Measurements from ENCODE around the gene ERRFI1. TPM values are rescaled to one million over a fixed set of nuclear protein-coding genes. Genes with fewer than 3 reads are reported as not detected.

ERRFI1 gene
- total RNA-seq, 2 donors from 2014 or later, result 101 to 158 TPM

GRCh38 chr1:7962636-7963377 is 63.3 kb downstream of the ERRFI1 start:
- H3K9me3 ChIP-seq, result no peaks in the 10 kb centered on the region
- peaks cover 11% of the 10 kb centered on the region for H3K36me3 ChIP-seq
- H3K27me3 ChIP-seq (replicated peaks; ENCODE audit: insufficient read depth), result no peaks in the 10 kb centered on the region
- H3K4me3 ChIP-seq, result peak overlapping the region; percentile 83
- H3K27ac ChIP-seq, result peak overlapping the region; percentile 86 to 88
- ATAC-seq (ENCODE audit: insufficient number of reproducible peaks, low FRiP score, low read depth) (no peak), DNase-seq (ENCODE audit: low spot score) (no peak)
- peaks cover 36 to 65% of the 10 kb centered on the region in 2 donors for H3K4me1 ChIP-seq (ENCODE audit: control insufficient read depth in 1 of 2, low read depth in 2 of 2)
- TF ChIP-seq CTCF (IDR thresholded peaks at IDR 0.05), result no peak

DNA sequence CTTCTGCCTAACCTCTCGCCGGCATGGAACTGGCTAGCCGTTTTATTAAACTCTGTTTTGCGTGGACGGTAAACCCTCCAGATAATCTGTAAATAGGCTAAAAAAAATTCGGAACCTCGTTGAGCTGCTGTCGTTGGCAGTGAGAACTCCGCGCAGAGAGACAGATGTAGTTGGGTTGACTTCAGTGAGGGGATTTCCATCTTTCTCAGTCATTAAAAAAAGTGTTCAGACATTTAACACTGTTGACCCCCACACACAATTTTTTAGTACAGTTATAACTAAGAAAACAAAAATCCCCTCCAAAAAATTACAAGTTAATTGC is 64.1 kb downstream of the ERRFI1 start:
- peak overlapping the region; percentile 86 to 88 for H3K27ac ChIP-seq
- peaks cover 33 to 56% of the 10 kb centered on the region in 2 donors for H3K4me1 ChIP-seq (ENCODE audit: control insufficient read depth in 1 of 2, low read depth in 2 of 2)
- ATAC-seq (ENCODE audit: insufficient number of reproducible peaks, low FRiP score, low read depth) (no peak), DNase-seq (ENCODE audit: low spot score) (no peak)
- peaks cover 11% of the 10 kb centered on the region for H3K36me3 ChIP-seq
- H3K27me3 ChIP-seq (replicated peaks; ENCODE audit: insufficient read depth), result no peaks in the 10 kb centered on the region
- H3K4me3 ChIP-seq, result peak overlapping the region; percentile 83
- no peaks in the 10 kb centered on the region for H3K9me3 ChIP-seq
- TF ChIP-seq CTCF (IDR thresholded peaks at IDR 0.05), result no peak

Other genes with a start within 250 kb of the ERRFI1 start
- gene PER3, start 242.0 kb downstream of the ERRFI1 start, total RNA-seq, result 10 to 100 TPM; 19.8 to 21.7 TPM
- not detected for gene UTS2, start 173.2 kb downstream of the ERRFI1 start, total RNA-seq
- gene TNFRSF9, start 85.5 kb downstream of the ERRFI1 start, total RNA-seq, result not detected
- 100 to 1,000 TPM; 140 to 145 TPM for gene PARK7, start 64.6 kb downstream of the ERRFI1 start, total RNA-seq

Measured in thoracic aorta (tissue), 2 donors.